ENCODE data around the gene SLC2A2.

DNA sequence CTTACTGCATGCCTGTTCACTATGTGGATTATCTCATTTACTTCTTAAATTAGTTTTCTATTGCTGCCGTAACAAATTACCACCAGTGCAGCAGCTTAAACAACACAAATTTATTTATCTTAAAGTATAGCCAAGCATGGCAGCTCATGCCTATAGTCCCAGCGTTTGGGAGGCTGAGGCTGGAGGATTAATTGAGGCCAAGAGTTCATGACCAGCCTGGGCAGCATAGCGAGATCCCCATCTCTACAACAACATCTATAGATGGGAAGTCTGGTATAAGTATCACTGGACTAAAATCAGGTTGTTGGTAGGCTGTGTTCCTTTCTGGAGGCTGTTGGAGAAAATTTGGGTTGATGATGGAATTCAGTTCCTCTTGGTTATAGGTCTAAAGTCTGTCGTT lies 5.1 kb downstream of the SLC2A2 start:
- TF ChIP-seq, protein P1, sequence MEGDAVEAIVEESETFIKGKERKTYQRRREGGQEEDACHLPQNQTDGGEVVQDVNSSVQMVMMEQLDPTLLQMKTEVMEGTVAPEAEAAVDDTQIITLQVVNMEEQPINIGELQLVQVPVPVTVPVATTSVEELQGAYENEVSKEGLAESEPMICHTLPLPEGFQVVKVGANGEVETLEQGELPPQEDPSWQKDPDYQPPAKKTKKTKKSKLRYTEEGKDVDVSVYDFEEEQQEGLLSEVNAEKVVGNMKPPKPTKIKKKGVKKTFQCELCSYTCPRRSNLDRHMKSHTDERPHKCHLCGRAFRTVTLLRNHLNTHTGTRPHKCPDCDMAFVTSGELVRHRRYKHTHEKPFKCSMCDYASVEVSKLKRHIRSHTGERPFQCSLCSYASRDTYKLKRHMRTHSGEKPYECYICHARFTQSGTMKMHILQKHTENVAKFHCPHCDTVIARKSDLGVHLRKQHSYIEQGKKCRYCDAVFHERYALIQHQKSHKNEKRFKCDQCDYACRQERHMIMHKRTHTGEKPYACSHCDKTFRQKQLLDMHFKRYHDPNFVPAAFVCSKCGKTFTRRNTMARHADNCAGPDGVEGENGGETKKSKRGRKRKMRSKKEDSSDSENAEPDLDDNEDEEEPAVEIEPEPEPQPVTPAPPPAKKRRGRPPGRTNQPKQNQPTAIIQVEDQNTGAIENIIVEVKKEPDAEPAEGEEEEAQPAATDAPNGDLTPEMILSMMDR (IDR thresholded peaks at IDR 0.05) = no peak
- TF ChIP-seq POLR2A (IDR thresholded peaks at IDR 0.05) = no peak
